K562 (cell line): Measurements from ENCODE around the gene DBT. TPM values are rescaled to one million over a fixed set of nuclear protein-coding genes. Genes with fewer than 3 reads are reported as not detected.

Source experiments
- CTBP1 ChIP-seq: fragments of 450-650 bp; IDR thresholded peaks from 2 replicates; pipeline ENCODE4 v1.6.1; 2016; ENCODE audit warnings: borderline replicate concordance
- DPF2 ChIP-seq: fragments of 450-650 bp; IDR thresholded peaks from 2 replicates; pipeline ENCODE4 v1.6.1; 2016
- FOS ChIP-seq: IDR thresholded peaks from 3 replicates; pipeline ENCODE4 v1.6.1; 2011; ENCODE audit not compliant: insufficient read length; ENCODE audit errors: extremely low read depth
- FOXJ3 ChIP-seq: sonication (generic); formaldehyde crosslinking; IDR thresholded peaks from 2 replicates; pipeline ENCODE4 v1.4.0; 2020; ENCODE audit warnings: mild to moderate bottlenecking, missing genetic modification reagents
- GTF2A2 ChIP-seq: IDR thresholded peaks from 2 replicates; pipeline ENCODE4 v1.6.1; 2016; ENCODE audit warnings: mild to moderate bottlenecking, missing genetic modification characterization, missing compliant biosample characterization
- HCFC1 ChIP-seq: IDR thresholded peaks from 2 replicates; pipeline ENCODE4 v1.6.1; 2012; ENCODE audit warnings: low read depth, low read length, improper control_type of control experiment
- PHTF2 ChIP-seq: fragments of 250-450 bp; sonication (Bioruptor Pico); IDR thresholded peaks from 2 replicates; pipeline ENCODE4 v1.5.0; 2021; ENCODE audit warnings: mild to moderate bottlenecking
- RBM25 ChIP-seq: fragments of 200-400 bp; formaldehyde crosslinking; IDR thresholded peaks from 2 replicates; pipeline ENCODE4 v1.6.1; 2018; ENCODE audit warnings: low read length, low read depth, moderate library complexity; ENCODE audit not compliant: severe bottlenecking
- SMARCE1 ChIP-seq: fragments of 450-650 bp; IDR thresholded peaks from 2 replicates; pipeline ENCODE4 v1.7.1; 2016; ENCODE audit warnings: mild to moderate bottlenecking
- SMC3 ChIP-seq: conservative IDR thresholded peaks from 2 replicates; pipeline ENCODE4 v1.6.1; 2011; ENCODE audit warnings: low read depth, low read length, improper control_type of control experiment; ENCODE audit not compliant: insufficient read depth
- SNRNP70 ChIP-seq: fragments of 200-400 bp; formaldehyde crosslinking; optimal IDR thresholded peaks from 2 replicates; pipeline ENCODE3; 2017; ENCODE audit warnings: low read depth, low read length
- TAL1 ChIP-seq: fragments of 450-650 bp; IDR thresholded peaks from 2 replicates; pipeline ENCODE4 v1.6.1; 2016; ENCODE audit warnings: mild to moderate bottlenecking
- XRCC3 ChIP-seq: fragments of 450-650 bp; IDR thresholded peaks from 2 replicates; pipeline ENCODE4 v1.6.1; 2017; ENCODE audit warnings: mild to moderate bottlenecking, moderate library complexity
- polyA plus RNA-seq, 8 experiments: library from polyadenylated mRNA; depleted of rRNA in 4 of 8; stranded (reverse) in 5 of 8; unstranded in 3 of 8; fragments of >200 nt; fragmentation: Nextera tagmentation in 2 of 8; fragmentation: Illumina TruSeq in 1 of 8; extraction: Ambion mirVana in 2 of 8; extraction: Trizol in 1 of 8; gene quantifications; 2 replicates each; pipeline versions ENCODE4 v1.2.1 to v1.2.3, GENCODE V29; 2011 to 2014; ENCODE audit warnings: inconsistent platforms in 1 of 8, missing spikeins in 1 of 8
- total RNA-seq, 7 experiments: library from RNA; depleted of rRNA in 6 of 7; stranded (reverse); fragments of >200 nt in 6 of 7; fragmentation: Illumina TruSeq in 2 of 7; extraction: Trizol in 2 of 7; gene quantifications; 2 replicates each; pipeline versions ENCODE4 v1.2.1 to v1.2.3, GENCODE V29; 2011 to 2021; ENCODE audit warnings: low replicate concordance in 1 of 7
- TF ChIP-seq, protein P1 (sequence below): fragments of 150-350 bp; IDR thresholded peaks from 2 replicates; pipeline ENCODE4 v1.6.1; 2014; ENCODE audit warnings: low read depth, mild to moderate bottlenecking, low read length, borderline replicate concordance
- TF ChIP-seq, protein P2 (sequence below), 2 experiments: fragments of 450-650 bp; IDR thresholded peaks; 2 replicates each; pipeline ENCODE4 v1.6.1; 2016; ENCODE audit warnings: mild to moderate bottlenecking in 2 of 2, borderline replicate concordance in 1 of 2, low read depth in 1 of 2, moderate library complexity in 1 of 2
- TF ChIP-seq, protein P3 (sequence below): fragments of 450-650 bp; IDR thresholded peaks from 2 replicates; pipeline ENCODE4 v1.6.1; 2018; ENCODE audit warnings: mild to moderate bottlenecking, low read depth; ENCODE audit not compliant: partially characterized antibody

Gene DBT
- total and polyA plus RNA-seq, 9 of the 15 experiments (the other 6 are each of a cell fraction or from before 2014, with no cell fraction given), result 2.7 to 13.5 (median 7.3) TPM

DNA sequence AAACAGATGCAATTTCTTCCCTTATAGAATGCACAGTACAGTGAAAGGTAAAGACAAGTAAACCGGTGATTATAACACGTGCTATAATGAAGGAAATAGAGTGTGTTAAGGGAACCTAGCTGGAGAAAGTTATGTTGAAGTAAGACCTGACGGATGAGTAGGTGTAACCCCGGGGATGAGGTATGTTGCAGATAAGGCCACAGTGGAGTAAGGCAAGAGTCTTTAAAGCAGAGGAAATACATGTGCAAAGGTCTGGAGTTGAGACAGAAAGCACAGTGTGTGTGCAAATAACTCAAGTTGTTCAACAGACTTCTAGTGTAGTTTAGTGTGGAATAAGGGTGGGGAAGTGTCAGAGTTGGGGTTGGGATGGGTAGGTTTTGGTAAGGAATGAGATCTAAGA lies 2.9 kb downstream of the DBT start (continued):
- TF ChIP-seq HCFC1 (no peak), SNRNP70 (no peak), XRCC3 (no peak), DPF2 (peak; percentile 79), SMARCE1 (peak; percentile 46; the same call in 1 of the 2 replicates), FOXJ3 (CRISPR knock-in tag) (no peak), RBM25 (no peak), PHTF2 (CRISPR knock-in tag) (no peak), TAL1 (no peak), GTF2A2 (tag) (no peak), SMC3 (no peak), CTBP1 (peak; percentile 16; the same call in 1 of the 2 replicates), FOS (no peak)
- TF ChIP-seq, protein P1, sequence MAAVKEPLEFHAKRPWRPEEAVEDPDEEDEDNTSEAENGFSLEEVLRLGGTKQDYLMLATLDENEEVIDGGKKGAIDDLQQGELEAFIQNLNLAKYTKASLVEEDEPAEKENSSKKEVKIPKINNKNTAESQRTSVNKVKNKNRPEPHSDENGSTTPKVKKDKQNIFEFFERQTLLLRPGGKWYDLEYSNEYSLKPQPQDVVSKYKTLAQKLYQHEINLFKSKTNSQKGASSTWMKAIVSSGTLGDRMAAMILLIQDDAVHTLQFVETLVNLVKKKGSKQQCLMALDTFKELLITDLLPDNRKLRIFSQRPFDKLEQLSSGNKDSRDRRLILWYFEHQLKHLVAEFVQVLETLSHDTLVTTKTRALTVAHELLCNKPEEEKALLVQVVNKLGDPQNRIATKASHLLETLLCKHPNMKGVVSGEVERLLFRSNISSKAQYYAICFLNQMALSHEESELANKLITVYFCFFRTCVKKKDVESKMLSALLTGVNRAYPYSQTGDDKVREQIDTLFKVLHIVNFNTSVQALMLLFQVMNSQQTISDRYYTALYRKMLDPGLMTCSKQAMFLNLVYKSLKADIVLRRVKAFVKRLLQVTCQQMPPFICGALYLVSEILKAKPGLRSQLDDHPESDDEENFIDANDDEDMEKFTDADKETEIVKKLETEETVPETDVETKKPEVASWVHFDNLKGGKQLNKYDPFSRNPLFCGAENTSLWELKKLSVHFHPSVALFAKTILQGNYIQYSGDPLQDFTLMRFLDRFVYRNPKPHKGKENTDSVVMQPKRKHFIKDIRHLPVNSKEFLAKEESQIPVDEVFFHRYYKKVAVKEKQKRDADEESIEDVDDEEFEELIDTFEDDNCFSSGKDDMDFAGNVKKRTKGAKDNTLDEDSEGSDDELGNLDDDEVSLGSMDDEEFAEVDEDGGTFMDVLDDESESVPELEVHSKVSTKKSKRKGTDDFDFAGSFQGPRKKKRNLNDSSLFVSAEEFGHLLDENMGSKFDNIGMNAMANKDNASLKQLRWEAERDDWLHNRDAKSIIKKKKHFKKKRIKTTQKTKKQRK, result no peak
- TF ChIP-seq, protein P2, sequence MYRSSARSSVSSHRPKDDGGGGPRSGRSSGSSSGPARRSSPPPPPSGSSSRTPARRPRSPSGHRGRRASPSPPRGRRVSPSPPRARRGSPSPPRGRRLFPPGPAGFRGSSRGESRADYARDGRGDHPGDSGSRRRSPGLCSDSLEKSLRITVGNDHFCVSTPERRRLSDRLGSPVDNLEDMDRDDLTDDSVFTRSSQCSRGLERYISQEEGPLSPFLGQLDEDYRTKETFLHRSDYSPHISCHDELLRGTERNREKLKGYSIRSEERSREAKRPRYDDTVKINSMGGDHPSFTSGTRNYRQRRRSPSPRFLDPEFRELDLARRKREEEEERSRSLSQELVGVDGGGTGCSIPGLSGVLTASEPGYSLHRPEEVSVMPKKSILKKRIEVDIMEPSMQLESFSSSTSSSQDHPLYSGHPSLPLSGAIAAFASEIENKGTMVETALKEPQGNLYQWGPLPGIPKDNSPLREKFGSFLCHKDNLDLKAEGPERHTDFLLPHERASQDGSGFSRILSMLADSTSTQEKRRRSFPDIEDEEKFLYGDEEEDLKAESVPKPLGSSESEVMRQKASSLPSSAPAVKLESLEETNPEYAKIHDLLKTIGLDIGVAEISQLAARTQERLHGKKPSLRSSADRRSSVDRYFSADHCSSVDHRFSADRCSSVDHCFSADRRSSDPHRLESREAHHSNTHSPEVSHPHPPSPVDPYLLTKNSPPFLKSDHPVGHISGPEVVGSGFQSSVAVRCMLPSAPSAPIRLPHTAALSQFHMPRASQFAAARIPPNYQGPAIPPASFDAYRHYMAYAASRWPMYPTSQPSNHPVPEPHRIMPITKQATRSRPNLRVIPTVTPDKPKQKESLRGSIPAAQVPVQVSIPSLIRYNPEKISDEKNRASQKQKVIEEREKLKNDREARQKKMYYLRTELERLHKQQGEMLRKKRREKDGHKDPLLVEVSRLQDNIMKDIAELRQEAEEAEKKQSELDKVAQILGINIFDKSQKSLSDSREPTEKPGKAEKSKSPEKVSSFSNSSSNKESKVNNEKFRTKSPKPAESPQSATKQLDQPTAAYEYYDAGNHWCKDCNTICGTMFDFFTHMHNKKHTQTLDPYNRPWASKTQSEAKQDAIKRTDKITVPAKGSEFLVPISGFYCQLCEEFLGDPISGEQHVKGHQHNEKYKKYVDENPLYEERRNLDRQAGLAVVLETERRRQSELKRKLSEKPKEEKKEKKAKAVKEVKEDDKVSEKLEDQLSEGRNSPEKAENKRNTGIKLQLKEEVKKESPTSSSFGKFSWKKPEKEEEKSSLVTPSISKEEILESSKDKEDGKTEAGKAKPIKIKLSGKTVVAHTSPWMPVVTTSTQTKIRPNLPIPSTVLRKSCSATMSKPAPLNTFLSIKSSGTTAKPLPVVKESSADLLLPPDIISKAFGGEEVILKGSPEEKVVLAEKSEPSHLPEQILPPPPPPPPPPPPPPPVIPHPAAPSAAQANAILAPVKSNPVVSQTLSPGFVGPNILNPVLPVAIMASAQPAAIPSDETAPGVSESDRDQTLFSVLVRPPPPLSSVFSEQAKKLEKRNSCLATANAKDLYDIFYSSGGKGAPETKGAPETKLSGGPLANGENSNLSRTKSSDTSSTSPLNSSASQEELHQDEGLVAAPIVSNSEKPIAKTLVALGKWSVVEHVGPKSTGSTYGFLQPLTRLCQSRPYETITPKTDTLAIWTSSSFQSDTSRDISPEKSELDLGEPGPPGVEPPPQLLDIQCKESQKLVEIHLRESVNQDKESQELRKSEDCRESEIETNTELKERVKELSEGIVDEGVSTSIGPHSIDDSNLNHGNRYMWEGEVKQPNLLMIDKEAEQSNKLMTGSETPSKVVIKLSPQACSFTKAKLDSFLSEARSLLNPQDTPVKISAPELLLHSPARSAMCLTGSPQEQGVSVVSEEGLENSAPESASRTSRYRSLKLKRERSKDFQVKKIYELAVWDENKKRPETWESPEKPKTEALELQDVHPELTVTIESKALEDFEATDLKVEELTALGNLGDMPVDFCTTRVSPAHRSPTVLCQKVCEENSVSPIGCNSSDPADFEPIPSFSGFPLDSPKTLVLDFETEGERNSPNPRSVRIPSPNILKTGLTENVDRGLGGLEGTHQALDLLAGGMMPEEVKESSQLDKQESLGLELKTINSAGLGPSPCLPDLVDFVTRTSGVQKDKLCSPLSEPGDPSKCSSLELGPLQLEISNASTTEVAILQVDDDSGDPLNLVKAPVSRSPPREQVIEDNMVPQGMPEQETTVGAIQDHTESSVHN (IDR thresholded peaks at IDR 0.05; ENCODE audit: borderline replicate concordance in 1 of 2, low read depth in 1 of 2), result no peak
- TF ChIP-seq, protein P3, sequence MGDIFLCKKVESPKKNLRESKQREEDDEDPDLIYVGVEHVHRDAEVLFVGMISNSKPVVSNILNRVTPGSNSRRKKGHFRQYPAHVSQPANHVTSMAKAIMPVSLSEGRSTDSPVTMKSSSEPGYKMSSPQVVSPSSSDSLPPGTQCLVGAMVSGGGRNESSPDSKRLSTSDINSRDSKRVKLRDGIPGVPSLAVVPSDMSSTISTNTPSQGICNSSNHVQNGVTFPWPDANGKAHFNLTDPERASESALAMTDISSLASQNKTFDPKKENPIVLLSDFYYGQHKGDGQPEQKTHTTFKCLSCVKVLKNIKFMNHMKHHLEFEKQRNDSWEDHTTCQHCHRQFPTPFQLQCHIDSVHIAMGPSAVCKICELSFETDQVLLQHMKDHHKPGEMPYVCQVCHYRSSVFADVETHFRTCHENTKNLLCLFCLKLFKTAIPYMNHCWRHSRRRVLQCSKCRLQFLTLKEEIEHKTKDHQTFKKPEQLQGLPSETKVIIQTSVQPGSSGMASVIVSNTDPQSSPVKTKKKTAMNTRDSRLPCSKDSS, result no peak
